HG03439 (cell line): Measurements from ENCODE around the gene PAK5.

ENCODE experiments used
- ATAC-seq: cut with Tn5 transposase; IDR thresholded peaks from one replicate; pipeline ENCODE4 v1.9.1; 2021; ENCODE audit warnings: mild to moderate bottlenecking, moderate library complexity; ENCODE audit not compliant: unreplicated experiment

The PAK5 gene

DNA sequence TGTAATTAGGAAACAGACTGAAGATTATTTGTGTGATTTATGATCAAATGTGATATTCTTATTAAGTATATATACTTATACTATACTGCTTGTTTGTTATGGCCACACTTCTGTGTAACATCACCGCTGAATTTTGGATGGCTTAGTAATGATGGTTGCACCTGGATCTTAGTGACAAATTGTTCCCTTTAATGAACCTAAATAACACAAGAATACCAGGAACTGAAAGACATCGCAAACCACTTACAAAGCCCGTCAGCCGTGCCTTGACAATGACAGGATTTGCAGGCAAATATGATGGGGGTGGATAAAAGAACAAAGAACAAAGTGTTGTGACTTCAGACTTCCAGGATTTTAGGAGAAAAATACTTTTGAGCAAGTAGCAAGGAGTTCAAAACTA is 257.4 kb downstream of the PAK5 start:
- no peak for ATAC-seq

DNA sequence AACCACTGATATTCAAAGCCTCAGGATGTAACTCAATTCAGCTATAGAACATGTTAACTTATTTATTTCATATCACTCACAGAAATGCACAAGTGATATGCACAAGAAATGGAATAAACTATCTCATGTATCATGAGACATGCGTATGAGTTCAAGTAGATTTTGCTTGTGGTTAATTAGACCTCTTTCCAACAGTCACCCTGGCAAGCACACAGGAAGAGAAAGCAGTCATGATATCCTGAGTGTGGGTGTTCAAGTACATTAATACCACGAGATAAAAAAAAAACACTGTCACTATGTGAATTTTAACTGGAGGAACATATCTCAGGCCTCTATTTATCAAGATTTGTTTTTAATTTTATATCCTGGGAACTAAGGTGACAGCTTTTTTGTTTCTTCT is 260.3 kb downstream of the PAK5 start:
- no peak for ATAC-seq

GRCh38 chr20:9577397-9577796 is 261.5 kb downstream of the PAK5 start:
- no peak for ATAC-seq

- no peak for ATAC-seq
These were observed 262.2 kb downstream of the PAK5 start for GRCh38 chr20:9576695-9577094.

- ATAC-seq = no peak
These were observed 263.0 kb downstream of the PAK5 start for GRCh38 chr20:9575836-9576235.

- no peak for ATAC-seq
These were observed 264.1 kb downstream of the PAK5 start for GRCh38 chr20:9574776-9575175.

GRCh38 chr20:9574181-9574580 is 264.7 kb downstream of the PAK5 start:
- ATAC-seq = no peak

DNA sequence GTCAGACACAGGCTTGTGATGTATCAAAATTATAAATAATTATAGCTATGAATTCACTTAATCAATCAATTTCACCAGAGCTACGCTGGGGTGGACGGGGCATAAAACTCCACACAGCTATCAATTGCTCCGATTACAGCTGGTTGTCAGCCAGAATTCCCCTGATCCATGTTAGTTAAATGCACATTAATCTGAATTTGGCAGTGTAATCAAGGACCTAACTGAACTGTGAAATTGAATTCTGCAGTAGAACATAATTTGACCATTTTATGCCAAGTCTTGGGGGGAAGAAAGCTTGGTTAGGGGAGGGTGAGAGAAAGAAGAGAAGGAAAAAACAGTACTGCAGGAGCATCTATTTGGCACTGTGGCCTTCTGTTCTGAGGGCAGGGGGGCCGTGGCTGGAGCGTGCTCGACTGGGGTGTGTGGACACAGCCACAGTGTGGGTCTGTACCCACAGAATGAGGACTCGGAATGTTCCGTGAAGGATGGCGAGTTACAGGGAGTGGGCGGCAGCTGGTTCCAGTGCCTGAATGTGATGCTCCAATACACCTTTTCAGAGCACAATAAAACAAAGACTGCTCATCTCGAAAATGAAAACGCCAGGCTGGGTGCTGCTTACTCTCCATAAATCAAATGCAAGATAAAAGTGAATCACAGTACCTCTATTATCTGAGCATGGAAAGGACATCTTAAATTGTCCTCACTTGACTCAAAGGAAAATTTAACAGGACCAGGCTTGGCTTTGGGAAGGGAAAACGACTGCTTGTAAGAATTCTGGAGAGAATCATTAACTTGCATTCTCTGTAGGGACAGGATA is 265.3 kb downstream of the PAK5 start:
- ATAC-seq = no peak

- ATAC-seq = no peak
These were observed 266.2 kb downstream of the PAK5 start for GRCh38 chr20:9572670-9573069.

DNA sequence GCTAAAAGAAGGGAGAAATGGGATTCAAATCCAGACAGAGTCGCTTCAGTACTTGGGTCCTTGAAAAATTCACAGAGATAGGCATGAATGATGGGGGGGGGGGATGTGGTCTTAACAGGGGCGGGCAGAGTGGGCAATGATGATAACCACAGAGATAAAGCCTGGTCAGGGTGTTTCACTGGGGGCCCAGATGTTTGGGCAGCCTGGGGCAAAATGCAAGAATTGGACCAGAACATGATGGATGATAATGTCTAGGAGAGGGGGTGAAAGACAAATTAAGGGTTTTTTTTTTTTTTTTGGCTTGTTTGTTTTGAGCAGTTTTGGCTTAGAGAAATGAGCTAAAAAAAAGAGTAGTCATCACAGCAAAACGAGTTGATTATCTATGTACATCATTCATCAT is 267.1 kb downstream of the PAK5 start:
- no peak for ATAC-seq

GRCh38 chr20:9570612-9571011 is 268.3 kb downstream of the PAK5 start:
- ATAC-seq = no peak

DNA sequence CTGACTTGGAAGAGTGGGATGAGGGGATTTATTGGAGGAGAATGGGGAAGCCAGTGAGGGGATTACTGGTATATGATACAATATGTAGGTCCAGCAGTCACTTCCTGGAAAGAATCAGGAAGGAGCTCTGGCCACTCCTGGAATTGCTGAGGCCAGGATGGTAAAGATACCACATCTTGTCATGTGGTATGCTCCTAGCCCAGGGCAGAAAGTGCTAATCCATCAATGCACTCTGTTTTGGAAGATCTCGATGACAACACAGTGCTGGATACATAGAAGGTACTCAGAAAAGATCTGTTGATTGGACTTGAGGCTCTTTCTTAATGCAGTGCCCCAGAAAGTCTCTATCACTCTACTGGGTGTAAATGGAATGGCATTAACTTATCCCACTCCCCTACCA is 271.9 kb downstream of the PAK5 start:
- ATAC-seq = no peak

GRCh38 chr20:9565910-9566550 is 272.8 kb downstream of the PAK5 start:
- no peak for ATAC-seq

DNA sequence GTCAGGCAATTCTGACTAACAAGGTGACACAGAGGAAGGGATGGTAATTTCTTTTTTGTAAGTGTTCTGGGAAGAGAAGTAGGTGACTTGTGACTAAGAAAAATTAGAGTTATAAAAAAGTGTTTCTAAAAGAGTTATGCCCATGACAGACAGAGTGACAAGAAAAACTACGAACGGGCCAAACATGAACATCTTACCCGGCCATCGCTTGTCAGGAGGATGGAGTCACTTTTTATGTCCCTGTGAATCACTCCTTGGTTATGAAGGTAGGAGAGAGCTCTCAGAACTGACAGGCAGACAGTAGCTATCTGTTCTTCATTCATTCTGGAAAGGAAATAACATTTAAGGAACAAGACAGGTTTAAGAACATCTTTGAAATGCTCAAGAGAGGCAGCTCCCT is 281.5 kb downstream of the PAK5 start:
- no peak for ATAC-seq

GRCh38 chr20:9555781-9556180 is 283.1 kb downstream of the PAK5 start:
- no peak for ATAC-seq

GRCh38 chr20:9551808-9552550 is 286.9 kb downstream of the PAK5 start:
- no peak for ATAC-seq

DNA sequence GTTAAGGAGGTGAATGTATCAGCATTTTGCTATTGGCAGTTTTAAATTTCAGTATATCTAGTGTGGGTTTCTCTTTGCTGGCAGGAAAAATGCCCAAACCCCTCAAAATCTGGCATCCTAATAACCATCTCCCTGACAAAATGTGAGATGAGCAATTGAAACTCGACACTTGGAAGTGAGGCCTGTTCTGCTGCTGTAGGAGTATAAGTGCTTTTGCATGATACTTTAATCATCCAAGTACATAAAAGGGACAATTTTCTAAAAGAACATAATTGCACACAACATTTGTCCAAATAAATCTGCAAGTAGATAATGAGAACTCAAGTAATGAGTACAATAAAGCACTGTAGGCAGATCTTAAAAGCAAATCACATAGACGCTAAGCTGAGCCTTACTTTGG is 288.0 kb downstream of the PAK5 start:
- ATAC-seq = no peak

DNA sequence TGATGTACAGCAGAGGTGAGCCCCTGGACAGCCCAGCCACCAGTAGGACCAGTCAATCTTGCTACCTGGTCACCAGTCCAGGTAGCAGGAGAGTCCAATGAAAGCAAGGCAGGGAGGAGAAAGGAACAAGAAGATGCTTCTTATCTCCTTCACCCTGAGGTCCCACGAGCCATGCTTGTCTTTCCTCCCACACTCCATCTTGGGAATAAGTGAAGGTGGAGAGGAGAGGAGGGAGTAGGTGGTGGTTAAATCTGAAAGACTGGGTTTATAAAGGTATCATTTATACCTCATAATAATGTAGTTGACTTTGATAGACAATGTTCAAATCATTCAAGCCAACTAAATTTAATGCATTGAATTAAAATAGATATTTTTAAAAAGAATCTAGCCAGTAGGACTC is 288.6 kb downstream of the PAK5 start:
- no peak for ATAC-seq

DNA sequence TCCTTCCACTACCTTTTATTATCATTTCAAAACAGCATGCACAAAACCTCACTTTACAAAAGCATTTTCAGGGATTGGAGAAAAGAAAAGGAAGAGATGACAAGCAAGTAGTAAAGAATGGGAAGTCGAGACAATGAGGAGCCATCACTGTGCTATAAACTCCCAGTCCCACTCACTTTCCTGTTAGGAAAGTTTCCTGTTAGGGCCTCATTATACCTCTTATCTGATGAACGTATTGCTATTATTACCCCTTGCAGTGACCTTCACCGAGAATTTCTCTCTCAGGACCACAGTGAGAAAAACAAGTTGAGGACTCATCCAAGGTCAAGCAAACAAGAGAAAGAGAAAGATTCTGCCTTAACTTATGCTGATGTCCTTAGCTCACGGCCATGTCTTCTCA is 295.7 kb downstream of the PAK5 start:
- no peak for ATAC-seq

DNA sequence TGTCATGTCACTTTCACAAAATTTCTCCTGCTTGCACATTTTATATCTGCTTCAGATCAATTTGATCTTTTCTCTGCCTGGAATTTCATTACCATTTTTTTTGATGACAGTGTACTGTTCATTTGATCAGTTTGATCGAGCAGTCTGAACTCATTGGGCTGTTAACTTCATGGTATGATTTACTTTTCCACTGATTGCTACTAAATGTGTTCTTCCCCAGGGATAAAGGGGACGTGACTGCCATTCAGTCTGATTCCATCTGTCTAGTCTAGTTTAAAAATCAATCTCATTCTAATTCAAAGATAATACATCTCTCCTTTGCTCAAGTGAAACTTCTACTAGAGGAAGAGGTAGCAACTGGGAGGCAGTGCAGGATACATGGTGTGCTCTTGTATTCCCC is 303.4 kb downstream of the PAK5 start:
- no peak for ATAC-seq

- ATAC-seq = no peak
These were observed 304.9 kb downstream of the PAK5 start for GRCh38 chr20:9534025-9534424.
